GM06990 (cell line): Measurements from ENCODE around the gene UBE2I.

Experiments used
- DNase-seq: peaks from one replicate; pipeline ENCODE4 v3.0.0-alpha.2; 2011; ENCODE audit not compliant: insufficient read length; ENCODE audit errors: extremely low read depth
- H3K27me3 ChIP-seq: replicated peaks from 2 replicates; pipeline ENCODE4 v1.6.0; 2011; ENCODE audit warnings: low read length; ENCODE audit not compliant: control insufficient read depth, insufficient read depth
- H3K36me3 ChIP-seq: 2 replicates; pipeline ENCODE4 v1.5.1; 2011; ENCODE audit warnings: low read length; ENCODE audit not compliant: control insufficient read depth, insufficient read depth
- H3K4me3 ChIP-seq: replicated peaks from 2 replicates; pipeline ENCODE4 v1.5.1; 2011; ENCODE audit warnings: low read depth, mild to moderate bottlenecking, control low read depth, low read length
- CTCF ChIP-seq: IDR thresholded peaks from 2 replicates; pipeline ENCODE4 v1.5.1; 2011; ENCODE audit warnings: low read length, control low read depth, mild to moderate bottlenecking, inconsistent platforms; ENCODE audit not compliant: insufficient read depth, poor library complexity, severe bottlenecking

The UBE2I gene

GRCh38 chr16:1299868-1300203 lies 9.6 kb upstream of the UBE2I start:
- no peak overlapping the region for H3K4me3 ChIP-seq
- no peak for DNase-seq

GRCh38 chr16:1300664-1301476 lies 8.6 kb upstream of the UBE2I start:
- Histone ChIP-seq H3K27me3 (no peaks in the 10 kb centered on the region), H3K4me3 (no peak overlapping the region; the same call in 1 of the 2 replicates), H3K36me3 (no peaks in the 10 kb centered on the region)
- TF ChIP-seq CTCF, result peak; percentile 99
- DNase-seq, result peak; percentile 73

More at GRCh38 chr16:1299868-1300203, 9.6 kb upstream of the UBE2I start:
- Histone ChIP-seq H3K27me3 (no peaks in the 10 kb centered on the region), H3K36me3 (no peaks in the 10 kb centered on the region)
- TF ChIP-seq CTCF, result no peak

- Histone ChIP-seq H3K36me3 (no peaks in the 10 kb centered on the region), H3K27me3 (no peaks in the 10 kb centered on the region), H3K4me3 (no peak overlapping the region)
- TF ChIP-seq CTCF, result no peak
- no peak for DNase-seq
Measured at GRCh38 chr16:1301562-1301961, 7.9 kb upstream of the UBE2I start.

- Histone ChIP-seq H3K4me3 (no peak overlapping the region), H3K27me3 (no peaks in the 10 kb centered on the region), H3K36me3 (no peaks in the 10 kb centered on the region)
- TF ChIP-seq CTCF, result no peak
- DNase-seq, result no peak
Measured at GRCh38 chr16:1305823-1306222, 3.6 kb upstream of the UBE2I start.

- Histone ChIP-seq H3K4me3 (no peak overlapping the region), H3K27me3 (no peaks in the 10 kb centered on the region), H3K36me3 (no peaks in the 10 kb centered on the region)
- no peak for TF ChIP-seq CTCF
- no peak for DNase-seq
Measured at GRCh38 chr16:1306334-1306733, 3.1 kb upstream of the UBE2I start.
